H1 (cell line): ENCODE data around the gene FADS2. TPM values are rescaled to one million over a fixed set of nuclear protein-coding genes. Genes with fewer than 3 reads are reported as not detected.

Source experiments
- CTCF ChIA-PET: fragments of 300-600 bp; sonication (Branson Sonifier 250); formaldehyde crosslinking; loops from one replicate; lab custom pipeline; 2021; ENCODE audit not compliant: partially characterized antibody; lab: Charles Lee
- POLR2A ChIA-PET: fragments of 300-600 bp; sonication (Branson Sonifier 250); formaldehyde crosslinking; loops from one replicate; lab custom pipeline; 2021; ENCODE audit warnings: inconsistent platforms; ENCODE audit not compliant: partially characterized antibody; lab: Charles Lee
- DNase-seq, 2 experiments: peaks; one replicate each; pipeline versions ENCODE4 v3.0.0 to v3.0.0-alpha.2; 2010 to 2022; ENCODE audit warnings: low spot score in 2 of 2, low read depth in 1 of 2, mixed read lengths in 1 of 2
- FAIRE-seq: peaks from 2 replicates; lab custom pipeline; 2011; peaks lifted over from hg19 to GRCh38; lab: Jason Lieb, UNC
- H2AFZ ChIP-seq: 2 replicates; pipeline ENCODE4 v1.8.1; 2012; ENCODE audit warnings: low read length, inconsistent platforms
- H2AK5ac ChIP-seq: 2 replicates; pipeline ENCODE4 v1.6.1; 2013; ENCODE audit warnings: low read depth, low read length
- H2BK120ac ChIP-seq: replicated peaks from 2 replicates; pipeline ENCODE3; 2013; ENCODE audit warnings: low read depth, low read length, inconsistent platforms
- H2BK12ac ChIP-seq: 2 replicates; pipeline ENCODE4 v1.6.1; 2013; ENCODE audit warnings: low read depth, low read length
- H2BK15ac ChIP-seq: 2 replicates; pipeline ENCODE4 v1.6.1; 2013; ENCODE audit warnings: low read length
- H2BK20ac ChIP-seq: 2 replicates; pipeline ENCODE4 v1.6.1; 2013; ENCODE audit warnings: low read length
- H2BK5ac ChIP-seq: 2 replicates; pipeline ENCODE4 v1.6.1; 2013; ENCODE audit warnings: low read depth, low read length
- H3K14ac ChIP-seq: 2 replicates; pipeline ENCODE4 v1.6.1; 2013; ENCODE audit warnings: inconsistent platforms; ENCODE audit not compliant: insufficient read length
- H3K18ac ChIP-seq: 2 replicates; pipeline ENCODE4 v1.6.1; 2013; ENCODE audit warnings: low read length; ENCODE audit errors: extremely low read depth
- H3K23ac ChIP-seq: 2 replicates; pipeline ENCODE4 v1.6.1; 2013; ENCODE audit warnings: inconsistent platforms; ENCODE audit not compliant: insufficient read length
- H3K23me2 ChIP-seq: 2 replicates; pipeline ENCODE4 v1.6.1; 2013; ENCODE audit warnings: low read depth, low read length
- H3K27ac ChIP-seq: 2 replicates; pipeline ENCODE4 v1.6.1; 2011; ENCODE audit warnings: low read depth, low read length, inconsistent platforms
- H3K27me3 ChIP-seq, 4 experiments: replicated peaks in 1 of 4; 1 replicate in 1 of 4; 2 replicates in 3 of 4; pipeline versions ENCODE4 v1.6.1 to v1.8.1; 2011 to 2013; ENCODE audit warnings: low read length in 3 of 4, mild to moderate bottlenecking in 3 of 4, inconsistent platforms in 2 of 4, mixed read lengths in 2 of 4, moderate library complexity in 1 of 4; ENCODE audit not compliant: control insufficient read depth in 3 of 4, insufficient read depth in 3 of 4; ENCODE audit errors: extremely low read depth in 1 of 4
- H3K36me3 ChIP-seq, 4 experiments: 2 replicates each; pipeline versions ENCODE4 v1.6.1 to v1.8.1; 2011 to 2013; ENCODE audit warnings: mild to moderate bottlenecking in 4 of 4, low read length in 3 of 4, moderate library complexity in 2 of 4, control low read depth in 1 of 4, inconsistent platforms in 1 of 4; ENCODE audit not compliant: insufficient read depth in 4 of 4, control insufficient read depth in 2 of 4
- H3K4ac ChIP-seq: replicated peaks from 2 replicates; pipeline ENCODE3; 2013; ENCODE audit warnings: low read length, low read depth, mixed read lengths, inconsistent platforms; ENCODE audit not compliant: insufficient read length
- H3K4me1 ChIP-seq, 4 experiments: replicated peaks in 1 of 4; 1 replicate in 1 of 4; 2 replicates in 3 of 4; pipeline versions ENCODE4 v1.6.1 to v1.8.1; 2011 to 2013; ENCODE audit warnings: low read length in 3 of 4, inconsistent platforms in 2 of 4, mixed read lengths in 1 of 4; ENCODE audit not compliant: insufficient read depth in 4 of 4, control insufficient read depth in 3 of 4
- H3K4me2 ChIP-seq, 2 experiments: 2 replicates each; pipeline versions ENCODE4 v1.6.1 to v1.8.1; 2011 to 2013; ENCODE audit warnings: low read depth in 2 of 2, low read length in 2 of 2, control low read depth in 1 of 2, inconsistent platforms in 1 of 2, mild to moderate bottlenecking in 1 of 2; ENCODE audit not compliant: insufficient read depth in 1 of 2
- H3K4me3 ChIP-seq, 4 experiments: fragments of 200-600, 300-600 bp in 1 of 4; sonication (generic), shearing (Covaris generic), sonication (Bioruptor Twin) in 1 of 4; 2 replicates each; pipeline versions ENCODE4 v1.5.1 to v1.8.1; 2011 to 2016; ENCODE audit warnings: low read length in 4 of 4, low read depth in 3 of 4, control low read depth in 2 of 4, inconsistent platforms in 2 of 4, mild to moderate bottlenecking in 2 of 4, mixed read lengths in 1 of 4, moderate library complexity in 1 of 4; ENCODE audit not compliant: insufficient read depth in 2 of 4; ENCODE audit errors: extremely low read depth in 1 of 4
- H3K56ac ChIP-seq: replicated peaks from 2 replicates; pipeline ENCODE3; 2013; ENCODE audit warnings: low read depth, mild to moderate bottlenecking, mixed read lengths, low read length, inconsistent platforms; ENCODE audit not compliant: insufficient read length
- H3K79me1 ChIP-seq: 2 replicates; pipeline ENCODE4 v1.6.1; 2013; ENCODE audit warnings: low read depth, low read length, control low read depth
- H3K79me2 ChIP-seq, 2 experiments: 2 replicates each; pipeline versions ENCODE4 v1.6.1 to v1.8.1; 2012 to 2013; ENCODE audit warnings: low read length in 2 of 2, mild to moderate bottlenecking in 2 of 2, inconsistent platforms in 1 of 2; ENCODE audit not compliant: insufficient read depth in 2 of 2, control insufficient read depth in 1 of 2
- H3K9ac ChIP-seq, 4 experiments: replicated peaks in 1 of 4; 1 replicate in 1 of 4; 2 replicates in 3 of 4; pipeline versions ENCODE4 v1.6.1 to v1.8.1; 2011 to 2013; ENCODE audit warnings: low read depth in 3 of 4, low read length in 3 of 4, control low read depth in 2 of 4, mild to moderate bottlenecking in 2 of 4, moderate library complexity in 2 of 4, inconsistent platforms in 1 of 4; ENCODE audit errors: extremely low read depth in 1 of 4
- H3K9me3 ChIP-seq, 2 experiments: 2 replicates each; pipeline versions ENCODE4 v1.6.1 to v1.8.1; 2012 to 2013; ENCODE audit warnings: mild to moderate bottlenecking in 2 of 2, moderate library complexity in 2 of 2, control low read depth in 1 of 2, inconsistent platforms in 1 of 2, low read depth in 1 of 2, low read length in 1 of 2, mixed read lengths in 1 of 2; ENCODE audit not compliant: insufficient read depth in 2 of 2
- H4K20me1 ChIP-seq, 2 experiments: replicated peaks in 1 of 2; 2 replicates each; pipeline versions ENCODE3 to v1.8.1; 2011 to 2013; ENCODE audit warnings: inconsistent platforms in 2 of 2, low read length in 2 of 2, mild to moderate bottlenecking in 1 of 2; ENCODE audit not compliant: insufficient read depth in 2 of 2, control insufficient read depth in 1 of 2
- H4K5ac ChIP-seq: 2 replicates; pipeline ENCODE4 v1.6.1; 2013; ENCODE audit warnings: low read length, low read depth, mixed read lengths, inconsistent platforms; ENCODE audit not compliant: insufficient read length
- H4K8ac ChIP-seq: 2 replicates; pipeline ENCODE4 v1.8.0; 2013; ENCODE audit warnings: mild to moderate bottlenecking, moderate library complexity, low read length, inconsistent platforms; ENCODE audit not compliant: insufficient read depth; ENCODE audit errors: extremely low read depth
- H4K91ac ChIP-seq: replicated peaks from 2 replicates; pipeline ENCODE3; 2013; ENCODE audit warnings: low read length, mixed read lengths, inconsistent platforms; ENCODE audit not compliant: insufficient read length
- BRCA1 ChIP-seq: IDR thresholded peaks from 2 replicates; pipeline ENCODE4 v1.6.1; 2012; ENCODE audit warnings: low read depth, low read length, improper control_type of control experiment
- CHD1 ChIP-seq: IDR thresholded peaks from 2 replicates; pipeline ENCODE4 v1.6.1; 2012; ENCODE audit warnings: low read depth, low read length, improper control_type of control experiment
- GABPA ChIP-seq: IDR thresholded peaks from 2 replicates; pipeline ENCODE4 v1.6.1; 2011; ENCODE audit warnings: mild to moderate bottlenecking, low read length, moderate library complexity, borderline replicate concordance; ENCODE audit not compliant: insufficient read depth
- JUN ChIP-seq: IDR thresholded peaks from 2 replicates; pipeline ENCODE4 v1.6.1; 2011; ENCODE audit warnings: low read depth, mild to moderate bottlenecking, improper control_type of control experiment, low read length
- KDM5A ChIP-seq: fragments of 200-600 bp; IDR thresholded peaks from 2 replicates; pipeline ENCODE4 v1.7.1; 2012; ENCODE audit warnings: mild to moderate bottlenecking, low read length, inconsistent platforms, mixed read lengths
- PHF8 ChIP-seq: fragments of 200-600 bp; sonication (generic); conservative IDR thresholded peaks from 2 replicates; pipeline ENCODE4 v1.7.1; 2012; ENCODE audit warnings: low read depth, mild to moderate bottlenecking, inconsistent platforms, low read length, moderate library complexity
- RAD21 ChIP-seq, 2 experiments: IDR thresholded peaks in 1 of 2; conservative IDR thresholded peaks in 1 of 2; 2 replicates each; pipeline ENCODE4 v1.6.1; 2011; ENCODE audit warnings: low read depth in 2 of 2, low read length in 2 of 2, improper control_type of control experiment in 1 of 2, inconsistent platforms in 1 of 2, mild to moderate bottlenecking in 1 of 2, moderate library complexity in 1 of 2
- SIN3A ChIP-seq, 2 experiments: IDR thresholded peaks in 1 of 2; conservative IDR thresholded peaks in 1 of 2; 2 replicates each; pipeline ENCODE4 v1.6.1; 2011 to 2012; ENCODE audit warnings: low read length in 2 of 2, improper control_type of control experiment in 1 of 2, low read depth in 1 of 2, mild to moderate bottlenecking in 1 of 2
- WGBS, 2 experiments: shearing (Covaris generic) in 1 of 2; methylation state at CpG; one replicate each; pipeline versions ENCODE4 v1.1.6 to v1.1.7; 2013 to 2015; ENCODE audit warnings: low lambda C conversion rate in 2 of 2, mixed read lengths in 2 of 2, inconsistent platforms in 1 of 2, low coverage in 1 of 2, missing lambda C conversion rate in 1 of 2; ENCODE audit not compliant: insufficient replicate concordance in 2 of 2, insufficient coverage in 1 of 2, insufficient read length in 1 of 2; ENCODE audit errors: extremely low coverage in 1 of 2, missing lambda C conversion rate in 1 of 2; 5-methylcytosine and 5-hydroxymethylcytosine counted together
- polyA plus RNA-seq, 7 experiments: library from polyadenylated mRNA; depleted of rRNA in 3 of 7; stranded (reverse) in 5 of 7; unstranded in 2 of 7; fragments of >200 nt in 5 of 7; fragments of 200-250 nt in 2 of 7; gene quantifications; 1 replicate in 5 of 7; 2 replicates in 1 of 7; 4 replicates in 1 of 7; pipeline versions ENCODE4 v1.2.1 to v1.2.3, GENCODE V29; 2011 to 2013; ENCODE audit warnings: missing spikeins in 2 of 7, mixed read lengths in 2 of 7
- total RNA-seq: library from RNA; stranded (reverse); fragmentation: NEBNext Ultra II Directional; extraction: Animal tissue kit (Norgen Biotek cat#: 25700); gene quantifications from 2 replicates; pipeline ENCODE4 v1.2.1, GENCODE V29; 2021
- TF ChIP-seq, protein P1 (sequence below): IDR thresholded peaks from 2 replicates; pipeline ENCODE4 v1.6.1; 2012; ENCODE audit warnings: low read length, inconsistent platforms

The FADS2 gene
- total and polyA plus RNA-seq, 2 of the 8 experiments (the other 6 are each of a cell fraction or from before 2014, with no cell fraction given): 499 to 701 TPM

DNA sequence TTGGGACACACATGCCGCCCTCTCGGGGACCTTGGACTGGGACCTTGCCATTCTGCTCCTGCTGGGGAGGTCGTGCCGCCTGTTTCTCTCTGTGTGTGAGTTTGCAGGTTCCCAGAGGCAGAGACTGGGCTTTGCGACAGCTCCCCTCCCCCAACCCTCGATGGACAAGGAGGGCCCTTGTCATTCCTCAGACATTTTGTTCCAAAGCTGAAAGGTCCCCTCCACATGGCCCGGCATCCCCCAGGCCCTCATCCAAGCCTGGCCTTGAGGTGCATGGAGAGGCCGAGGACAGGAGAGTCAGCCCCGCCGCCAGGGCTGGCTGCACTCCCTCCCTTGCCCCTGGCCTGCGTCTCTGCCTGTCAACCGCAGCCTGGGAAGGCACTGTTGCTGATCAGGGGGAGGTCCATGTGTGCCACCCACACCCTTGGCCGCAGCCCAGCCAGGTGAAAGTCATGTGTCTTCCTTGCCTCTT is 25.6 kb downstream of the FADS2 start:
- TF ChIP-seq RAD21 (IDR thresholded peaks at IDR 0.05 in 1 of 2, conservative IDR thresholded peaks at IDR 0.05 in 1 of 2; ENCODE audit: low read depth in 2 of 2, low read length in 2 of 2) (no peak), CHD1 (no peak), JUN (no peak), GABPA (no peak), PHF8 (no peak), KDM5A (no peak), SIN3A (conservative IDR thresholded peaks at IDR 0.05 in 1 of 2, IDR thresholded peaks at IDR 0.05 in 1 of 2; ENCODE audit: low read depth in 1 of 2, low read length in 2 of 2) (no peak), BRCA1 (no peak)
- TF ChIP-seq, protein P1, sequence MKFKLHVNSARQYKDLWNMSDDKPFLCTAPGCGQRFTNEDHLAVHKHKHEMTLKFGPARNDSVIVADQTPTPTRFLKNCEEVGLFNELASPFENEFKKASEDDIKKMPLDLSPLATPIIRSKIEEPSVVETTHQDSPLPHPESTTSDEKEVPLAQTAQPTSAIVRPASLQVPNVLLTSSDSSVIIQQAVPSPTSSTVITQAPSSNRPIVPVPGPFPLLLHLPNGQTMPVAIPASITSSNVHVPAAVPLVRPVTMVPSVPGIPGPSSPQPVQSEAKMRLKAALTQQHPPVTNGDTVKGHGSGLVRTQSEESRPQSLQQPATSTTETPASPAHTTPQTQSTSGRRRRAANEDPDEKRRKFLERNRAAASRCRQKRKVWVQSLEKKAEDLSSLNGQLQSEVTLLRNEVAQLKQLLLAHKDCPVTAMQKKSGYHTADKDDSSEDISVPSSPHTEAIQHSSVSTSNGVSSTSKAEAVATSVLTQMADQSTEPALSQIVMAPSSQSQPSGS: no peak
- H3K9me3 ChIP-seq: no peaks in the 10 kb centered on the region
- no peak overlapping the region for H2BK5ac ChIP-seq
- CTCF ChIA-PET: interaction anchor here (1.4 to 2.2 kb wide), 4 partner anchors 17 to 56 kb away, joined by 4 to 8 read pairs (median 4); no protein-coding TSS in a partner anchor
- no peak overlapping the region for H3K56ac ChIP-seq
- H3K18ac ChIP-seq: no peak overlapping the region
- no peak overlapping the region for H2BK20ac ChIP-seq
- no peak for DNase-seq
- H3K4me3 ChIP-seq: no peak overlapping the region
- H2AFZ ChIP-seq: no peak overlapping the region
- no peak overlapping the region for H4K5ac ChIP-seq
- no peaks in the 10 kb centered on the region for H3K4me1 ChIP-seq
- no peak overlapping the region for H3K14ac ChIP-seq
- peaks cover 11 to 38% of the 10 kb centered on the region in 2 experiments for H4K20me1 ChIP-seq
- no peak overlapping the region for H3K4me2 ChIP-seq
- H3K23ac ChIP-seq: no peak overlapping the region
- H3K79me2 ChIP-seq: no peaks in the 10 kb centered on the region
- peaks cover 11% of the 10 kb centered on the region for H3K79me1 ChIP-seq
- H3K4ac ChIP-seq: no peak overlapping the region
- H2BK15ac ChIP-seq: no peak overlapping the region
- H3K9ac ChIP-seq: no peak overlapping the region
- peaks cover 36 to 75% (median 64%) of the 10 kb centered on the region in 4 experiments for H3K36me3 ChIP-seq
- no peak overlapping the region for H2BK12ac ChIP-seq
- H3K27me3 ChIP-seq: no peaks in the 10 kb centered on the region
- H3K27ac ChIP-seq: no peak overlapping the region
- no peaks in the 10 kb centered on the region for H3K23me2 ChIP-seq
- no peak overlapping the region for H4K91ac ChIP-seq
- POLR2A ChIA-PET: interaction anchor here (0.8 to 2.8 kb wide), 12 partner anchors 9 to 56 kb away, joined by 3 to 7 read pairs (median 4); no protein-coding TSS in a partner anchor
- 86% methylated on average over 13 of the region's 13 CpGs; no CpG with 5 or more reads in 1 of the 2 experiments for WGBS, 2 experiments
- no peak for FAIRE-seq
- no peak overlapping the region; the same call in 1 of the 2 replicates for H4K8ac ChIP-seq
- no peak overlapping the region for H2BK120ac ChIP-seq
- no peak overlapping the region for H2AK5ac ChIP-seq
